HG03460 (cell line): ENCODE data around the gene SCN10A.

Experiments used
- ATAC-seq: cut with Tn5 transposase; IDR thresholded peaks from one replicate; pipeline ENCODE4 v1.9.1; 2021; ENCODE audit not compliant: unreplicated experiment

The SCN10A gene

DNA sequence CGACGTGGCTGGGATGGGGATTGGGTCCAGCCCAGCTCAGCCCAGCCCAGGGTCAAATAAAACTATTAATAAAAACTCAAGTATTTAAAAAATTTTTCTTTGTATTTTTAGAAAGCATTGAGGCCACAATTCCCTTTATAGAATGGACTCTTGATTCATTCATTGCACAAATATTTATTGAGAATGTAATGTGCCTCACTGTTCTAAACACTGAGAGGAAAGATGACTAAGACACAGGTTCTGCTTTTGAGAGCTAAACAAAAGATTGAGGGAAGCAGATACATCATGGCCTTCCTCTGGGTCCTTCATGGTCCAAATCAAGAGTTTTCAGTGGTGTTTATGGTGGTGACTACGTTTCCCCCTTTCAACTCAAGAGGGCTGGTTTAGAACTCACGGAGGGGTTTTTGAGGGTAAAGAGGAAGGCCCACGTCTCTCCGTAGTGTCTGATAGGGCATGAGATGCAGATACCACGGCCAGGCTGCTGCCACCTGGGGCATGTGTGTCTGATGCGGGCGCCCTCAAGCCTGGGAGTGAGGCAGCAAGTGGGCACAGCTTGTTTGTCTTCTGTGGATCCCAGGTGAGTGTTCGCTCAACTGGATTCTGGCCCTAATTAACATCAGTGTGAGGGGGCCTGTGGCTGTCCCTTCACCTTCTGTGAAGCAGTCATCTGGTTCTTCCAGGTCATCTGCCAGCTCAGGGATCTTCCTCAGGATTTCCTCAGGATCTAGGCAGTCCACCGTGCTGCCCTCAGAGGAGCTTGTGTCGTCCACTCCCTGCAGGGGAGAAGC is 93.0 kb downstream of the SCN10A start:
- ATAC-seq, result no peak

DNA sequence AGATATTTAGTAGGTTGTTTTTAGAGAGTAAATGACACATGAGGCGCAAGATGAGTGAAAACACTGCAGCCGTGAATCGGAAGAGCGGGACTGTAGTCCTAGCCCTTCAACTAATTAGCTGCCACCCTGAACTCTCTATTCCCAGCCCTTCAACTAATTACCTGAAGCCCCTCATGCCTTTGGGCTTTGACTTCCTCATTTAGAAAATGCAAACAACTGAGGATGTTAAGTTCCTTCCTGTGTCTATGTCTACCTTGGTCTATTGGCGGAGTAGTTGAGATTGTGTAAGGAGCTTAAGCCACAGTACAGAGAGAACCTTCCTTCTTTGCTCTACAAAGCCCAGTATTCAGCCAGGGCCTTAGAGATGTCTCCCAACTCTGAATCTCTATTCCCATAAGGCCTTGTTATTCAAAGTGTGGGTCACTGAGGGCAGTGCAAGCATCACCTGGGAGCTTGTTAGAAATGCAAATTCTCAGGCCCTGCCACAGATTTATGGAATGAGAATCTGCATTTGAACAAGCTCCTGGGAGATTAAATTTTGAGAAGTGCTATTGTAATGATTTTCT is 94.7 kb downstream of the SCN10A start:
- no peak for ATAC-seq

- ATAC-seq, result no peak
These were observed 95.6 kb downstream of the SCN10A start for GRCh38 chr3:38720465-38720864.

- no peak for ATAC-seq
These were observed 98.4 kb downstream of the SCN10A start for GRCh38 chr3:38717355-38718240.

DNA sequence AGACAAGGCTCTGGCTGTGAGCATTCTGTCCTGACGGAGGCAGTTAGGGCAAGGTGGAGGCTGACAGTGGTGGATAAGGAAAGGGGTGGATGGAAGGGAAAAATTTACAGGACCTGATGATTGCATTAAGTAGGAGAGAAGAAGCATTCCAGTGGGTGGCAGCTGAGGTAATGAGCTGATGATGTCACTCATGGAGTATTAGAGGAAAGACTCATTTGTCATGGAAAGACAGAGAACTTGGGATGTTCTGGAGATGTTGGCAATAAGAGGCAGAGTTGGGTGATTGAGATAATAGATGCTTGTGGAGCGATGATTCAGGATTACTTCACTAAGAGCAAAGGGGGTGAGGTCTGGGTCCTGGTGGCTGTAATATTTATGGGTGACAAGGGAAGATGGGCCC is 102.9 kb downstream of the SCN10A start:
- ATAC-seq, result no peak

GRCh38 chr3:38711321-38711720 is 104.7 kb downstream of the SCN10A start:
- ATAC-seq, result no peak

DNA sequence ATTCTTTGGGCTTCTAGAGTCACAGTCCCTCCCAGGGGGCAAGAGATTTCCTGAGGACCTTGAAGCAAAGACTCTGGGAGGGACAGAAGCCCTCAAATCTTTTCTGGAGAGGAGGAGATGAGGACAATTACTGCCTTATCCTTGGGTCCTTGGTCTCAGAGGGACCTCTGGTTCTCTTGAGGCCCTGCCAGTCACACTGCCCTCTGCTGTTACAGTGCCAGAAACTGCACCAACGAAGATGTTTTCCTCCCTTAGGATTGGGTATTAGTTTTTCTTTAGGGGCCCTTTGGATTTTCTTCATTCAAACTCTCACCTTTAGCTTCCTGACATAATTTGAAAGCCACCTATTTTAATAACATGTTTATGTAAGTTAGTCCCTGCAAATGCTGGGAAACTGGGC is 108.3 kb downstream of the SCN10A start:
- ATAC-seq, result no peak

- no peak for ATAC-seq
These were observed 109.1 kb downstream of the SCN10A start for GRCh38 chr3:38706961-38707360.

DNA sequence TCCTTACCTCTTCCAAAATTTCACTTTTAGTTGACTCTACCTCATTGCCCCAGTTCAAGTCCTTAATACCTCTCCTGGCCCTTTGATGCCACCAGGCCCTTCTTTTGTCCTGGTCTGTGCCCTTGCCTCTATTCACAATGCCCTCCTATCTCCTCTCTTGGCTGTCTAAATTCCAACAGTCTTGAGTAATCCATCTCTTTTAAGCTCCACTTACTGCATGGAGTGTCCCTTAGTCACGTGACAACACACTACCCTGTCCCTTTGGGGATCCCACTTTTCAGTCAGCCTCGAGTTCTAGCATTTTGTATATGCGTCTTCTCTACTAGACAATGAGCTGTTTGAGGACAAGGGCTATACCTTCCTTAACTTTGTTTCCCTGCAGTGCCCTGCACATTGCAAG is 113.8 kb downstream of the SCN10A start:
- no peak for ATAC-seq

GRCh38 chr3:38698760-38699159 is 117.3 kb downstream of the SCN10A start:
- ATAC-seq, result no peak

- no peak for ATAC-seq
These were observed 118.0 kb downstream of the SCN10A start for GRCh38 chr3:38698061-38698460.

DNA sequence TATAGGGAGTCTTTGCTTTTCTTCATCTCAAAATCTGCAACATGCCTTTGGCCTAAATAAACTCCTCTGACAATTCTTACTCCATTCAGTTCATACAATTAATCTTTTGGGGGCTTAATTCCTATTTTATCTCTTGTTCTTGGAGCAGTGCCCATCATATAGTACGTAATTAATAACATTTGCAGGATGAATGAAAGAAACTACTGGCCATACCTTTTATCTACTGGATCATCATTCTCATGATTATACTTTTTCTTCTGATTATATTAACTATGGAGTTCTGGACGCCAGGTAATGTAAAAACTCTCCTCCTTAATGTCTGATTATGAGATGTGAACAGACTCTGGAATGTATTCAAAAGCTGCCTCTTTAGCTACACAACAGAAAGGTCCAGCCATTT is 120.0 kb downstream of the SCN10A start:
- no peak for ATAC-seq

- ATAC-seq, result no peak
These were observed 125.8 kb downstream of the SCN10A start for GRCh38 chr3:38690185-38690584.

GRCh38 chr3:38689774-38690173 is 126.2 kb downstream of the SCN10A start:
- ATAC-seq, result no peak

- no peak for ATAC-seq
These were observed 126.7 kb downstream of the SCN10A start for GRCh38 chr3:38689346-38689745.

DNA sequence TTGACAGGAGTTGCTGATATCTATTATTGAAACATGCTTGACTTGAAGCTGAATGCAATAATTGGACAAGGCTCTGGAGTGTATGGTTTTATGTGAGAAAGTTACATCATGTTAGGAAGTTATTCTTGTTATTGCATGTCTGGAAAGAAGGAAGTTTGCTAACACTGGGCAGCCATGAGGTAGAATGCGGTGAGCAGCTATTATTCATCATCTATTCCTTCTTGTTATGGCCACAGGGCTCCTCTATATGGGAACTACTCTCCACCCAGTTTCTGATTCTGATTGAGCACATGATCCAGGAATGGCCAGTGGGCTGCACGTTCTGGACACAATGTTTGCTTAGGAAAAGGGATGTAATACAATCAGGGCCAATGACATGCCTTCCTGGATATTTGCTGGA is 128.7 kb downstream of the SCN10A start:
- ATAC-seq, result no peak

DNA sequence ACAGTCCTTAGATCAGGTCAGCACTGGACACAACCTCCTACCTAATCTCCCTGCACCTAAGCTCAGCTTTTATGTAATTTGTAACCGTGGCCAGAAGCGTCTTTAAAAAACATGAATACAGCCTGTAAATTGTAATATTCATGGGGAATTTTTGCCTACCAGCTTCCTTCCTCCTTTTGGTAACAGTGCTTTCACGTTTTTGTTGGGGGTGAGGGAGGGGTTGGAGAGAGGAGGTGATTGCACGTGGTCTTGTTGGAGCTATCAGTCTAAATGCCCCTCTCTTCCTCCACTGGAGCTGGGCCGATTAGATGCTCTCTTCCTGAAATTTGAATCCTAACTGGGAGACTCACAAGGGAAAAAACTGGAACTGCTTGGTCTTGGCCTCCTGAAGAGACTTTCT is 131.5 kb downstream of the SCN10A start:
- ATAC-seq, result no peak

DNA sequence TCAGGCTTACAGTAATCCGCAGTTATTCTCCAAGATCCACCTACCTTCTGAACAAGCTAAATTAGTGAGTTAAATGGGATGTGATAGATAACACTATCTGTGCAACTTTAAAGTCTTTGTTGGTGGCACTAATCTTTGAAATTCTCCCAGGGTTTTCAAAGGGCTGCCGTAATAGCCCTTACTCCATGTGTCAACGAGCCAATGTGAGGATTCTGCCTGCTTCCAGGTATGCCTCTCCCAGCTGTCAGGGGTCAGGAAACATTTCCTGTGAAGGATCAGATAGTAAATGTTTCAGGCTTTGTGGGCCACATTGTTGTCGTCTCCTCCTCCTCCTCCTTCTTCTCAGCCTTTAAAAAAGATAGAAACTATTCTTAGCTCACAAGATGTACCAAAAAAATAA is 146.3 kb downstream of the SCN10A start:
- ATAC-seq, result no peak

- ATAC-seq, result no peak
These were observed 153.5 kb downstream of the SCN10A start for GRCh38 chr3:38662544-38662943.

- no peak for ATAC-seq
These were observed 157.2 kb downstream of the SCN10A start for GRCh38 chr3:38658841-38659240.

- ATAC-seq, result no peak
These were observed 158.6 kb downstream of the SCN10A start for GRCh38 chr3:38657369-38657768.
